CD14-positive monocyte (primary cell): ENCODE data around the gene S100P. TPM values are rescaled to one million over a fixed set of nuclear protein-coding genes. Genes with fewer than 3 reads are reported as not detected.

Experiments
- DNase-seq, 3 donors: peaks; one replicate each; pipeline ENCODE4 v3.0.0-alpha.2; 2011 to 2022
- H2AFZ ChIP-seq: 2 replicates; pipeline ENCODE4 v1.6.0; 2012; ENCODE audit warnings: mild to moderate bottlenecking, low read depth, low read length, inconsistent platforms; ENCODE audit not compliant: insufficient read depth, poor library complexity, severe bottlenecking
- H3K27ac ChIP-seq, 2 donors: 1 replicate in 1 of 2; 2 replicates in 1 of 2; pipeline ENCODE4 v1.5.1; 2012 to 2013; ENCODE audit warnings: low read length in 2 of 2, control low read depth in 1 of 2, inconsistent platforms in 1 of 2, low read depth in 1 of 2, mild to moderate bottlenecking in 1 of 2
- H3K27me3 ChIP-seq, 2 donors: one replicate each; pipeline versions ENCODE4 v1.6.0 to v1.6.1; 2011 to 2013; ENCODE audit warnings: low read length in 2 of 2; ENCODE audit not compliant: control insufficient read depth in 2 of 2, insufficient read depth in 2 of 2
- H3K36me3 ChIP-seq, 2 donors: replicated peaks in 1 of 2; 1 replicate in 1 of 2; 2 replicates in 1 of 2; pipeline versions ENCODE4 v1.5.1 to v1.6.1; 2012 to 2013; ENCODE audit warnings: low read length in 2 of 2, control low read depth in 1 of 2, inconsistent platforms in 1 of 2, mild to moderate bottlenecking in 1 of 2; ENCODE audit not compliant: insufficient read depth in 2 of 2, control insufficient read depth in 1 of 2
- H3K4me1 ChIP-seq, 2 donors: 1 replicate in 1 of 2; 2 replicates in 1 of 2; pipeline versions ENCODE4 v1.5.1 to v1.6.1; 2012 to 2013; ENCODE audit warnings: low read length in 2 of 2, control low read depth in 1 of 2, inconsistent platforms in 1 of 2, mild to moderate bottlenecking in 1 of 2, moderate library complexity in 1 of 2; ENCODE audit not compliant: insufficient read depth in 2 of 2, control insufficient read depth in 1 of 2
- H3K4me2 ChIP-seq: replicated peaks from 2 replicates; pipeline ENCODE3; 2012; ENCODE audit warnings: low read length, moderate library complexity, mild to moderate bottlenecking; ENCODE audit not compliant: poor library complexity, severe bottlenecking; ENCODE audit errors: extremely low read depth
- H3K4me3 ChIP-seq, 3 experiments: fragments of 200-600 bp in 1 of 3; sonication (generic) in 1 of 3; replicated peaks in 1 of 3; 1 replicate in 2 of 3; 2 replicates in 1 of 3; pipeline ENCODE4 v1.5.1; 2011 to 2013; ENCODE audit warnings: low read length in 3 of 3, mild to moderate bottlenecking in 3 of 3, control low read depth in 2 of 3, low read depth in 2 of 3, inconsistent platforms in 1 of 3, moderate library complexity in 1 of 3
- H3K79me2 ChIP-seq: 2 replicates; pipeline ENCODE4 v1.6.0; 2012; ENCODE audit warnings: mild to moderate bottlenecking, control low read depth, inconsistent platforms, low read length, moderate library complexity; ENCODE audit not compliant: insufficient read depth
- H3K9ac ChIP-seq: 2 replicates; pipeline ENCODE4 v1.6.0; 2017; ENCODE audit warnings: low read length, mild to moderate bottlenecking; ENCODE audit not compliant: insufficient read depth, poor library complexity, severe bottlenecking
- H3K9me3 ChIP-seq, 2 donors: replicated peaks in 1 of 2; 1 replicate in 1 of 2; 2 replicates in 1 of 2; pipeline versions ENCODE4 v1.5.1 to v1.6.1; 2012 to 2013; ENCODE audit warnings: low read length in 2 of 2, control low read depth in 1 of 2; ENCODE audit not compliant: control insufficient read depth in 1 of 2, insufficient read depth in 1 of 2
- H4K20me1 ChIP-seq: 2 replicates; pipeline ENCODE4 v1.6.0; 2012; ENCODE audit warnings: mild to moderate bottlenecking, low read length, control low read depth, moderate library complexity; ENCODE audit not compliant: insufficient read depth
- H3K27ac Mint-ChIP-seq, 7 donors: one replicate each; pipeline ENCODE4 v1.8.0; 2020; ENCODE audit warnings: mild to moderate bottlenecking in 7 of 7, mixed read lengths in 7 of 7, moderate library complexity in 6 of 7, inconsistent platforms in 2 of 7
- H3K27me3 Mint-ChIP-seq, 3 donors: one replicate each; pipeline ENCODE4 v1.8.0; 2021 to 2022; ENCODE audit warnings: low read depth in 3 of 3, mild to moderate bottlenecking in 3 of 3, mixed read lengths in 3 of 3, moderate library complexity in 3 of 3, inconsistent platforms in 1 of 3
- H3K36me3 Mint-ChIP-seq, 2 donors: one replicate each; pipeline ENCODE4 v1.8.0; 2020; ENCODE audit warnings: mixed read lengths in 2 of 2, inconsistent platforms in 1 of 2, mild to moderate bottlenecking in 1 of 2
- H3K4me1 Mint-ChIP-seq: one replicate; pipeline ENCODE4 v1.8.0; 2020; ENCODE audit warnings: mild to moderate bottlenecking, mixed read lengths
- H3K4me3 Mint-ChIP-seq, 2 donors: one replicate each; pipeline ENCODE4 v1.8.0; 2020; ENCODE audit warnings: mild to moderate bottlenecking in 2 of 2, mixed read lengths in 2 of 2, moderate library complexity in 1 of 2
- H3K9me3 Mint-ChIP-seq, 7 donors: one replicate each; pipeline ENCODE4 v1.8.0; 2020 to 2022; ENCODE audit warnings: mixed read lengths in 7 of 7, mild to moderate bottlenecking in 6 of 7, moderate library complexity in 6 of 7, inconsistent platforms in 2 of 7
- CTCF ChIP-seq: fragments of 200-600 bp; IDR thresholded peaks from one replicate; pipeline ENCODE4 v1.8.0; 2022; ENCODE audit warnings: antibody characterized with exemption, mild to moderate bottlenecking
- WGBS: methylation state at CpG from one replicate; pipeline ENCODE4 v1.1.5; 2013; ENCODE audit warnings: missing lambda C conversion rate; ENCODE audit not compliant: insufficient coverage; 5-methylcytosine and 5-hydroxymethylcytosine counted together
- intact Hi-C, 2 donors: fragments of 100-400 bp; cut with micrococcal nuclease; formaldehyde crosslinking; loops; one replicate each; pipeline versions ENCODE4 v1.15.0 to v1.15.1; 2023
- polyA plus RNA-seq, 3 donors: library from polyadenylated mRNA; depleted of rRNA in 1 of 3; unstranded in 2 of 3; stranded (reverse) in 1 of 3; fragments of 300-500 nt in 2 of 3; fragments of >200 nt in 1 of 3; fragmentation: Illumina TruSeq in 2 of 3; gene quantifications; 1 replicate in 2 of 3; 2 replicates in 1 of 3; pipeline ENCODE4 v1.2.3, GENCODE V29; 2012 to 2021

Gene S100P
- polyA plus RNA-seq, 3 donors, result 13.6 to 71.2 (median 29.3) TPM

- H3K27ac Mint-ChIP-seq, result peak overlapping the region in 1 of 7 donors; percentile 60
- Histone ChIP-seq H2AFZ (no peak overlapping the region), H3K4me2 (no peak overlapping the region), H3K9ac (no peak overlapping the region), H3K36me3 (no peaks in the 10 kb centered on the region), H3K79me2 (no peaks in the 10 kb centered on the region), H3K27ac (no peak overlapping the region), H3K4me3 (no peak overlapping the region), H3K9me3 (no peaks in the 10 kb centered on the region), H3K4me1 (peaks cover 10 to 13% of the 10 kb centered on the region in 2 donors), H4K20me1 (no peaks in the 10 kb centered on the region), H3K27me3 (no peaks in the 10 kb centered on the region)
- peaks cover 0 to 4% (median 0%) of the 10 kb centered on the region in 7 donors for H3K9me3 Mint-ChIP-seq
- H3K4me1 Mint-ChIP-seq, result peaks cover 10% of the 10 kb centered on the region
- H3K27me3 Mint-ChIP-seq, result peaks cover 0 to 13% (median 5%) of the 10 kb centered on the region in 3 donors
- TF ChIP-seq CTCF, result no peak
- 92% methylated on average over 12 of the region's 15 CpGs for WGBS
- DNase-seq, result no peak
- H3K4me3 Mint-ChIP-seq, result no peak overlapping the region
- H3K36me3 Mint-ChIP-seq, result no peaks in the 10 kb centered on the region
- intact Hi-C loops, result loop anchor here in 1 of 2 donors (5.0 kb wide), 1 partner anchor 54 kb away; the partner anchor contains the start of gene KIAA0232
These were observed 34.8 kb downstream of the S100P start for GRCh38 chr4:6728320-6729029.

GRCh38 chr4:6730603-6731317, 37.1 kb downstream of the S100P start:
- H3K9me3 Mint-ChIP-seq, result peaks cover 0 to 4% (median 0%) of the 10 kb centered on the region in 7 donors
- no peaks in the 10 kb centered on the region for H3K79me2 ChIP-seq
- H3K27me3 Mint-ChIP-seq, result peaks cover 2 to 24% (median 7%) of the 10 kb centered on the region in 3 donors
- peaks cover 10 to 13% of the 10 kb centered on the region in 2 donors for H3K4me1 ChIP-seq
- no peak overlapping the region for H3K4me3 ChIP-seq
- H3K27ac Mint-ChIP-seq, result no peak overlapping the region
- no peak for TF ChIP-seq CTCF
- no peaks in the 10 kb centered on the region for H3K36me3 Mint-ChIP-seq
- intact Hi-C loops, result no loop called here
- no peak overlapping the region for H3K4me3 Mint-ChIP-seq
- H2AFZ ChIP-seq, result no peak overlapping the region
- H3K9ac ChIP-seq, result no peak overlapping the region
- no peak overlapping the region for H3K27ac ChIP-seq
- no peaks in the 10 kb centered on the region for H4K20me1 ChIP-seq
- 83% methylated on average over 16 of the region's 20 CpGs for WGBS
- H3K4me1 Mint-ChIP-seq, result peaks cover 10% of the 10 kb centered on the region
- no peaks in the 10 kb centered on the region for H3K36me3 ChIP-seq
- no peaks in the 10 kb centered on the region for H3K9me3 ChIP-seq
- no peak overlapping the region for H3K4me2 ChIP-seq
- no peaks in the 10 kb centered on the region for H3K27me3 ChIP-seq
- DNase-seq, result no peak
